OCI-LY7 (cell line): Measurements from ENCODE around the gene EXOC3L2.

Experiments
- CTCF ChIP-seq: fragments of 200-600 bp; sonication (generic); conservative IDR thresholded peaks from 2 replicates; pipeline ENCODE4 v1.5.1; 2014; ENCODE audit warnings: mild to moderate bottlenecking, antibody characterized with exemption, low read length, moderate library complexity, mixed read lengths
- EZH2phosphoT487 ChIP-seq: fragments of 200-600 bp; sonication (generic); IDR thresholded peaks from 2 replicates; pipeline ENCODE4 v1.6.1; 2018; ENCODE audit warnings: low read depth, borderline replicate concordance, mild to moderate bottlenecking, mixed run types, antibody characterized with exemption, low read length, moderate library complexity, mixed read lengths

- TF ChIP-seq CTCF (no peak), EZH2phosphoT487 (no peak)
Measured at GRCh38 chr19:45202637-45203036, 42.6 kb downstream of the EXOC3L2 start.
